GM23338 (cell line): ENCODE results near the gene TTLL8. TPM values are rescaled to one million over a fixed set of nuclear protein-coding genes. Genes with fewer than 3 reads are reported as not detected.

Experiments
- ATAC-seq: fragments of 200-7000 bp; cut with Tn5 transposase; 3 replicates; pipeline ENCODE4 v1.9.1; 2020
- DNase-seq: peaks from one replicate; pipeline ENCODE4 v3.0.0-alpha.2; 2015; ENCODE audit warnings: low spot score
- H2AFZ ChIP-seq: fragments of 200-600 bp; sonication (generic); 2 replicates; pipeline ENCODE4 v1.8.0; 2016; ENCODE audit warnings: antibody characterized with exemption, mild to moderate bottlenecking, moderate library complexity
- H3F3A ChIP-seq: fragments of 200-600 bp; sonication (generic); replicated peaks from 2 replicates; pipeline ENCODE4 v1.8.0; 2017; ENCODE audit warnings: antibody characterized with exemption, mixed run types, low read depth
- H3K27ac ChIP-seq: fragments of 200-600 bp; sonication (generic); 2 replicates; pipeline ENCODE4 v1.6.1; 2016; ENCODE audit warnings: low read depth
- H3K27me3 ChIP-seq: fragments of 200-600 bp; sonication (generic); 2 replicates; pipeline ENCODE4 v1.8.0; 2016; ENCODE audit warnings: mild to moderate bottlenecking, mixed run types, moderate library complexity; ENCODE audit not compliant: insufficient read depth
- H3K36me3 ChIP-seq: fragments of 200-600 bp; sonication (generic); 2 replicates; pipeline ENCODE4 v1.8.0; 2016; ENCODE audit warnings: mild to moderate bottlenecking; ENCODE audit not compliant: insufficient read depth
- H3K4me1 ChIP-seq: fragments of 200-600 bp; sonication (generic); 2 replicates; pipeline ENCODE4 v1.8.0; 2016; ENCODE audit warnings: mild to moderate bottlenecking, moderate library complexity; ENCODE audit not compliant: insufficient read depth
- H3K4me2 ChIP-seq: fragments of 200-600 bp; sonication (generic); 2 replicates; pipeline ENCODE4 v1.7.1; 2017; ENCODE audit warnings: mixed run types
- H3K4me3 ChIP-seq: fragments of 200-600 bp; sonication (generic); 2 replicates; pipeline ENCODE4 v1.6.1; 2016; ENCODE audit warnings: mixed run types
- H3K79me2 ChIP-seq: fragments of 200-600 bp; sonication (generic); replicated peaks from 2 replicates; pipeline ENCODE4 v1.8.0; 2017; ENCODE audit warnings: mild to moderate bottlenecking; ENCODE audit not compliant: insufficient read depth
- H3K9me2 ChIP-seq: fragments of 200-600 bp; sonication (generic); 2 replicates; pipeline ENCODE4 v1.8.0; 2017; ENCODE audit not compliant: insufficient read depth
- H4K20me1 ChIP-seq: fragments of 200-600 bp; sonication (generic); replicated peaks from 2 replicates; pipeline ENCODE4 v1.8.0; 2017; ENCODE audit warnings: mild to moderate bottlenecking; ENCODE audit not compliant: insufficient read depth
- H3K27ac Mint-ChIP-seq: 2 replicates; pipeline ENCODE4 v1.8.0; 2020; ENCODE audit warnings: inconsistent platforms, mild to moderate bottlenecking, moderate library complexity, mixed read lengths
- H3K27me3 Mint-ChIP-seq: 3 replicates; pipeline ENCODE4 v1.8.0; 2022; ENCODE audit warnings: low read depth, mild to moderate bottlenecking, moderate library complexity, mixed read lengths, inconsistent platforms; ENCODE audit not compliant: insufficient read depth, poor library complexity
- H3K36me3 Mint-ChIP-seq: 3 replicates; pipeline ENCODE4 v1.8.0; 2021; ENCODE audit warnings: low read depth, mild to moderate bottlenecking, inconsistent platforms, moderate library complexity, mixed read lengths
- H3K4me1 Mint-ChIP-seq: 3 replicates; pipeline ENCODE4 v1.8.0; 2020; ENCODE audit warnings: mild to moderate bottlenecking, inconsistent platforms, mixed read lengths
- H3K4me3 Mint-ChIP-seq: 3 replicates; pipeline ENCODE4 v1.8.0; 2021; ENCODE audit warnings: moderate library complexity, mild to moderate bottlenecking, inconsistent platforms, mixed read lengths
- H3K9me3 Mint-ChIP-seq: 3 replicates; pipeline ENCODE4 v1.8.0; 2020; ENCODE audit warnings: moderate library complexity, mild to moderate bottlenecking, inconsistent platforms, mixed read lengths
- CREB1 ChIP-seq: fragments of 250-450 bp; sonication (Bioruptor Pico); IDR thresholded peaks from 2 replicates; pipeline ENCODE4 v1.5.0; 2020; ENCODE audit warnings: low read depth, mild to moderate bottlenecking, moderate library complexity
- CTCF ChIP-seq, 2 experiments: fragments of 200-600 bp in 1 of 2; sonication (generic) in 1 of 2; conservative IDR thresholded peaks; 2 replicates each; pipeline versions ENCODE4 v1.5.1 to v1.6.1; 2016 to 2017; ENCODE audit warnings: antibody characterized with exemption in 2 of 2, low read depth in 2 of 2, mild to moderate bottlenecking in 2 of 2, moderate library complexity in 1 of 2
- EZH2 ChIP-seq: fragments of 200-600 bp; sonication (generic); IDR thresholded peaks from one replicate; pipeline ENCODE4 v1.8.0; 2017; ENCODE audit warnings: antibody characterized with exemption, mild to moderate bottlenecking, low read depth; ENCODE audit not compliant: unreplicated experiment
- EZH2phosphoT487 ChIP-seq: fragments of 200-600 bp; sonication (generic); IDR thresholded peaks from one replicate; pipeline ENCODE4 v1.8.1; 2018; ENCODE audit warnings: antibody characterized with exemption; ENCODE audit not compliant: unreplicated experiment
- JUNB ChIP-seq: IDR thresholded peaks from one replicate; pipeline ENCODE4 v1.6.1; 2016; ENCODE audit warnings: antibody characterized with exemption; ENCODE audit not compliant: unreplicated experiment
- NANOG ChIP-seq: IDR thresholded peaks from 2 replicates; pipeline ENCODE4 v1.6.1; 2016; ENCODE audit warnings: antibody characterized with exemption, borderline replicate concordance
- POLR2AphosphoS5 ChIP-seq: IDR thresholded peaks from 2 replicates; pipeline ENCODE4 v1.6.1; 2016; ENCODE audit warnings: antibody characterized with exemption, low read depth
- STAT1 ChIP-seq: IDR thresholded peaks from one replicate; pipeline ENCODE4 v1.6.1; 2016; ENCODE audit warnings: antibody characterized with exemption; ENCODE audit not compliant: unreplicated experiment
- ZNF114 ChIP-seq: fragments of 250-450 bp; sonication (Bioruptor Pico); IDR thresholded peaks from 2 replicates; pipeline ENCODE4 v1.5.0; 2020; ENCODE audit warnings: mild to moderate bottlenecking, moderate library complexity
- ZNF331 ChIP-seq: fragments of 250-450 bp; sonication (Bioruptor Pico); IDR thresholded peaks from 2 replicates; pipeline ENCODE4 v1.5.0; 2020; ENCODE audit warnings: low read depth, mild to moderate bottlenecking, moderate library complexity
- polyA plus RNA-seq: library from polyadenylated mRNA; unstranded; fragments of >200 nt; fragmentation: Nextera tagmentation; extraction: Ambion mirVana; gene quantifications from 2 replicates; pipeline ENCODE4 v1.2.1, GENCODE V29; 2016
- total RNA-seq: library from RNA; depleted of rRNA; stranded (reverse); fragments of >200 nt; shearing (Covaris generic); gene quantifications from 2 replicates; pipeline ENCODE4 v1.2.3, GENCODE V29; 2014
- TF ChIP-seq, protein P1 (sequence below): IDR thresholded peaks from one replicate; pipeline ENCODE4 v1.6.1; 2018; ENCODE audit warnings: antibody characterized with exemption; ENCODE audit not compliant: unreplicated experiment
- TF ChIP-seq, protein P2 (sequence below): IDR thresholded peaks from 2 replicates; pipeline ENCODE4 v1.6.1; 2016; ENCODE audit warnings: antibody characterized with exemption

TTLL8 gene
- total and polyA plus RNA-seq, 2 experiments from 2014 or later, result not detected

GRCh38 chr22:50030297-50031188 is 27.6 kb downstream of the TTLL8 start:
- Histone ChIP-seq H4K20me1 (no peaks in the 10 kb centered on the region), H3F3A (no peaks in the 10 kb centered on the region), H3K27me3 (peaks cover 17% of the 10 kb centered on the region; the same call in 1 of the 2 replicates), H3K79me2 (no peaks in the 10 kb centered on the region), H3K4me2 (peak overlapping the region; percentile 77), H3K36me3 (no peaks in the 10 kb centered on the region), H2AFZ (peak overlapping the region; percentile 93; the same call in 1 of the 2 replicates), H3K27ac (no peak overlapping the region), H3K9me2 (no peaks in the 10 kb centered on the region), H3K4me1 (no peaks in the 10 kb centered on the region), H3K4me3 (peak overlapping the region; percentile 51; the same call in 1 of the 2 replicates)
- peaks cover 15% of the 10 kb centered on the region for H3K27me3 Mint-ChIP-seq
- DNase-seq (peak; percentile 96), ATAC-seq (peak; percentile 95)
- TF ChIP-seq ZNF331 (CRISPR knock-in tag), result no peak
- no peak for TF ChIP-seq STAT1
- no peak for TF ChIP-seq EZH2phosphoT487
- TF ChIP-seq ZNF114 (CRISPR knock-in tag), result no peak
- no peak for TF ChIP-seq CREB1 (CRISPR knock-in tag)
- TF ChIP-seq EZH2, result no peak
- TF ChIP-seq JUNB, result no peak
- TF ChIP-seq, protein P1, sequence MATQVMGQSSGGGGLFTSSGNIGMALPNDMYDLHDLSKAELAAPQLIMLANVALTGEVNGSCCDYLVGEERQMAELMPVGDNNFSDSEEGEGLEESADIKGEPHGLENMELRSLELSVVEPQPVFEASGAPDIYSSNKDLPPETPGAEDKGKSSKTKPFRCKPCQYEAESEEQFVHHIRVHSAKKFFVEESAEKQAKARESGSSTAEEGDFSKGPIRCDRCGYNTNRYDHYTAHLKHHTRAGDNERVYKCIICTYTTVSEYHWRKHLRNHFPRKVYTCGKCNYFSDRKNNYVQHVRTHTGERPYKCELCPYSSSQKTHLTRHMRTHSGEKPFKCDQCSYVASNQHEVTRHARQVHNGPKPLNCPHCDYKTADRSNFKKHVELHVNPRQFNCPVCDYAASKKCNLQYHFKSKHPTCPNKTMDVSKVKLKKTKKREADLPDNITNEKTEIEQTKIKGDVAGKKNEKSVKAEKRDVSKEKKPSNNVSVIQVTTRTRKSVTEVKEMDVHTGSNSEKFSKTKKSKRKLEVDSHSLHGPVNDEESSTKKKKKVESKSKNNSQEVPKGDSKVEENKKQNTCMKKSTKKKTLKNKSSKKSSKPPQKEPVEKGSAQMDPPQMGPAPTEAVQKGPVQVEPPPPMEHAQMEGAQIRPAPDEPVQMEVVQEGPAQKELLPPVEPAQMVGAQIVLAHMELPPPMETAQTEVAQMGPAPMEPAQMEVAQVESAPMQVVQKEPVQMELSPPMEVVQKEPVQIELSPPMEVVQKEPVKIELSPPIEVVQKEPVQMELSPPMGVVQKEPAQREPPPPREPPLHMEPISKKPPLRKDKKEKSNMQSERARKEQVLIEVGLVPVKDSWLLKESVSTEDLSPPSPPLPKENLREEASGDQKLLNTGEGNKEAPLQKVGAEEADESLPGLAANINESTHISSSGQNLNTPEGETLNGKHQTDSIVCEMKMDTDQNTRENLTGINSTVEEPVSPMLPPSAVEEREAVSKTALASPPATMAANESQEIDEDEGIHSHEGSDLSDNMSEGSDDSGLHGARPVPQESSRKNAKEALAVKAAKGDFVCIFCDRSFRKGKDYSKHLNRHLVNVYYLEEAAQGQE, result peak; percentile 1
- TF ChIP-seq, protein P2, sequence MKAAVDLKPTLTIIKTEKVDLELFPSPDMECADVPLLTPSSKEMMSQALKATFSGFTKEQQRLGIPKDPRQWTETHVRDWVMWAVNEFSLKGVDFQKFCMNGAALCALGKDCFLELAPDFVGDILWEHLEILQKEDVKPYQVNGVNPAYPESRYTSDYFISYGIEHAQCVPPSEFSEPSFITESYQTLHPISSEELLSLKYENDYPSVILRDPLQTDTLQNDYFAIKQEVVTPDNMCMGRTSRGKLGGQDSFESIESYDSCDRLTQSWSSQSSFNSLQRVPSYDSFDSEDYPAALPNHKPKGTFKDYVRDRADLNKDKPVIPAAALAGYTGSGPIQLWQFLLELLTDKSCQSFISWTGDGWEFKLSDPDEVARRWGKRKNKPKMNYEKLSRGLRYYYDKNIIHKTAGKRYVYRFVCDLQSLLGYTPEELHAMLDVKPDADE, result no peak
- no peak for TF ChIP-seq NANOG
- no peak for TF ChIP-seq POLR2AphosphoS5
- peak; percentile 69 to 93 for TF ChIP-seq CTCF (conservative IDR thresholded peaks at IDR 0.05; ENCODE audit: low read depth in 2 of 2)
- H3K4me1 Mint-ChIP-seq, result no peaks in the 10 kb centered on the region
- H3K9me3 Mint-ChIP-seq, result no peaks in the 10 kb centered on the region
- no peak overlapping the region for H3K27ac Mint-ChIP-seq
- no peaks in the 10 kb centered on the region for H3K36me3 Mint-ChIP-seq
- H3K4me3 Mint-ChIP-seq, result no peak overlapping the region
